ENCODE measurements around the gene CTPS1. TPM values are rescaled to one million over a fixed set of nuclear protein-coding genes. Genes with fewer than 3 reads are reported as not detected.

CTPS1 gene
- total RNA-seq, 1 experiment from 2014 or later, result 166 TPM

DNA sequence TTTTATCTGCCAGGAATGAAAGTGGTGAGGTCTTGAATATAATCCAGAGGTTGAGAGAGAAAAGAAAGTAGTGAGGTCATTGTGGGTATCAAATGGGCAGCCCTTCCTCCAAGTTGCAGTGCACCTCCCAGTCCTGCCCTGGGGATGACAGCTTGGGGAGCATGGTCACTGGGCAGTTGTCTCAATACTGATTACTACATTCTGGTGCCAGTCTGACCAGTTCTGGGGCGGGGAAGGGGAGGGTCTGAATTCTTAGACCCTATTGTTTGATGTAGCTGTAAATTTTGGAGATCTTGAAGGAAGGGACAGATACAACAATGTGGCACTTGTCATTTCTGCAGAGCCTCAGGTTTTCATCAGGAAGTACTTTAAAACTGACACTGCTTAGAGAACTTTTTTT, 30.8 kb downstream of the CTPS1 start:
- BruUV-seq (replicated peaks), result TSS peak; percentile 25
- ATAC-seq, result no peak
- DNase-seq (ENCODE audit: low read depth, low spot score), result no peak
- no peak overlapping the region for H3K4me3 ChIP-seq (ENCODE audit: low read depth in 2 of 2, low read length in 2 of 2)
- TF ChIP-seq TCF7L2 (IDR thresholded peaks at IDR 0.05; ENCODE audit: low read depth, low read length), result no peak
- in situ Hi-C loops (cut with HindIII; ENCODE audit: low pct_unique_long_range_greater_than_20kb, low sequenced_read_pairs), result no loop called here
- H3K9me3 ChIP-seq (ENCODE audit: control insufficient read depth, insufficient read depth, low read depth, low read length), result no peaks in the 10 kb centered on the region
- H3K27me3 ChIP-seq (ENCODE audit: control insufficient read depth, insufficient read depth, low read length), result no peaks in the 10 kb centered on the region
- intact Hi-C loops (cut with micrococcal nuclease; ENCODE audit: unreplicated experiment), result no loop called here
- CTCF ChIA-PET, result no interaction called here
- H3K36me3 ChIP-seq (ENCODE audit: control insufficient read depth, insufficient read depth, low read length), result peaks cover 54% of the 10 kb centered on the region
- POLR2A ChIA-PET, result no interaction called here
- no peak overlapping the region for H3K27ac ChIP-seq (ENCODE audit: low read length)
- 0 out of 2 replicates have a peak, but pooled peaks cover 5% of the 10 kb centered on the region for H3K4me1 ChIP-seq (ENCODE audit: control insufficient read depth, insufficient read depth, low read length)

- Histone ChIP-seq H3K27me3 (ENCODE audit: control insufficient read depth, insufficient read depth, low read length) (no peaks in the 10 kb centered on the region), H3K4me3 (ENCODE audit: low read depth in 2 of 2, low read length in 2 of 2) (no peak overlapping the region), H3K27ac (ENCODE audit: low read length) (no peak overlapping the region), H3K36me3 (ENCODE audit: control insufficient read depth, insufficient read depth, low read length) (peaks cover 44% of the 10 kb centered on the region), H3K9me3 (ENCODE audit: control insufficient read depth, insufficient read depth, low read depth, low read length) (no peaks in the 10 kb centered on the region), H3K4me1 (ENCODE audit: control insufficient read depth, insufficient read depth, low read length) (0 out of 2 replicates have a peak, but pooled peaks cover 7% of the 10 kb centered on the region)
- no peak for ATAC-seq
- intact Hi-C loops (cut with micrococcal nuclease; ENCODE audit: unreplicated experiment) (no loop called here), in situ Hi-C loops (cut with HindIII; ENCODE audit: low pct_unique_long_range_greater_than_20kb, low sequenced_read_pairs) (no loop called here)
- TF ChIP-seq TCF7L2 (IDR thresholded peaks at IDR 0.05; ENCODE audit: low read depth, low read length) (no peak), POLR2AphosphoS5 (IDR thresholded peaks at IDR 0.05; ENCODE audit: low read depth, low read length) (no peak), CTCF (IDR thresholded peaks at IDR 0.05) (no peak), SIN3A (IDR thresholded peaks at IDR 0.05; ENCODE audit: borderline replicate concordance, insufficient read depth, low read depth, low read length) (no peak)
- TF ChIP-seq, protein P1, sequence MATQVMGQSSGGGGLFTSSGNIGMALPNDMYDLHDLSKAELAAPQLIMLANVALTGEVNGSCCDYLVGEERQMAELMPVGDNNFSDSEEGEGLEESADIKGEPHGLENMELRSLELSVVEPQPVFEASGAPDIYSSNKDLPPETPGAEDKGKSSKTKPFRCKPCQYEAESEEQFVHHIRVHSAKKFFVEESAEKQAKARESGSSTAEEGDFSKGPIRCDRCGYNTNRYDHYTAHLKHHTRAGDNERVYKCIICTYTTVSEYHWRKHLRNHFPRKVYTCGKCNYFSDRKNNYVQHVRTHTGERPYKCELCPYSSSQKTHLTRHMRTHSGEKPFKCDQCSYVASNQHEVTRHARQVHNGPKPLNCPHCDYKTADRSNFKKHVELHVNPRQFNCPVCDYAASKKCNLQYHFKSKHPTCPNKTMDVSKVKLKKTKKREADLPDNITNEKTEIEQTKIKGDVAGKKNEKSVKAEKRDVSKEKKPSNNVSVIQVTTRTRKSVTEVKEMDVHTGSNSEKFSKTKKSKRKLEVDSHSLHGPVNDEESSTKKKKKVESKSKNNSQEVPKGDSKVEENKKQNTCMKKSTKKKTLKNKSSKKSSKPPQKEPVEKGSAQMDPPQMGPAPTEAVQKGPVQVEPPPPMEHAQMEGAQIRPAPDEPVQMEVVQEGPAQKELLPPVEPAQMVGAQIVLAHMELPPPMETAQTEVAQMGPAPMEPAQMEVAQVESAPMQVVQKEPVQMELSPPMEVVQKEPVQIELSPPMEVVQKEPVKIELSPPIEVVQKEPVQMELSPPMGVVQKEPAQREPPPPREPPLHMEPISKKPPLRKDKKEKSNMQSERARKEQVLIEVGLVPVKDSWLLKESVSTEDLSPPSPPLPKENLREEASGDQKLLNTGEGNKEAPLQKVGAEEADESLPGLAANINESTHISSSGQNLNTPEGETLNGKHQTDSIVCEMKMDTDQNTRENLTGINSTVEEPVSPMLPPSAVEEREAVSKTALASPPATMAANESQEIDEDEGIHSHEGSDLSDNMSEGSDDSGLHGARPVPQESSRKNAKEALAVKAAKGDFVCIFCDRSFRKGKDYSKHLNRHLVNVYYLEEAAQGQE (IDR thresholded peaks at IDR 0.05; ENCODE audit: insufficient read depth in 1 of 2, low read depth in 2 of 2, low read length in 1 of 2), result no peak
- ChIA-PET POLR2A (interaction anchor here (0.6 kb wide), 1 partner anchor 342 kb away, joined by 3 read pairs; no protein-coding TSS in a partner anchor), CTCF (no interaction called here)
- no TSS peak for BruUV-seq (replicated peaks)
- no peak for DNase-seq (ENCODE audit: low read depth, low spot score)
Observed at GRCh38 chr1:41013024-41013423, 33.5 kb downstream of the CTPS1 start.

- no peak for TF ChIP-seq SIN3A (IDR thresholded peaks at IDR 0.05; ENCODE audit: borderline replicate concordance, insufficient read depth, low read depth, low read length)
- ATAC-seq (no peak), DNase-seq (ENCODE audit: low read depth, low spot score) (no peak)
- Histone ChIP-seq H3K36me3 (ENCODE audit: control insufficient read depth, insufficient read depth, low read length) (peaks cover 37% of the 10 kb centered on the region), H3K27me3 (ENCODE audit: control insufficient read depth, insufficient read depth, low read length) (no peaks in the 10 kb centered on the region), H3K9me3 (ENCODE audit: control insufficient read depth, insufficient read depth, low read depth, low read length) (no peaks in the 10 kb centered on the region), H3K27ac (ENCODE audit: low read length) (no peak overlapping the region), H3K4me3 (ENCODE audit: low read depth in 2 of 2, low read length in 2 of 2) (no peak overlapping the region), H3K4me1 (ENCODE audit: control insufficient read depth, insufficient read depth, low read length) (0 out of 2 replicates have a peak, but pooled peaks cover 7% of the 10 kb centered on the region)
- ChIA-PET POLR2A (interaction anchor here (0.6 kb wide), 1 partner anchor 1979 kb away, joined by 11 read pairs; no protein-coding TSS in a partner anchor), CTCF (no interaction called here)
- no TSS peak for BruUV-seq (replicated peaks)
- intact Hi-C loops (cut with micrococcal nuclease; ENCODE audit: unreplicated experiment) (no loop called here), in situ Hi-C loops (cut with HindIII; ENCODE audit: low pct_unique_long_range_greater_than_20kb, low sequenced_read_pairs) (no loop called here)
Observed at GRCh38 chr1:41013796-41014195, 34.3 kb downstream of the CTPS1 start.

All from Panc1 (cell line).